ENCODE measurements around the gene SERINC5.

GRCh38 chr5:80231243-80231642 lies 24.6 kb downstream of the SERINC5 start:
- TF ChIP-seq, protein P1, sequence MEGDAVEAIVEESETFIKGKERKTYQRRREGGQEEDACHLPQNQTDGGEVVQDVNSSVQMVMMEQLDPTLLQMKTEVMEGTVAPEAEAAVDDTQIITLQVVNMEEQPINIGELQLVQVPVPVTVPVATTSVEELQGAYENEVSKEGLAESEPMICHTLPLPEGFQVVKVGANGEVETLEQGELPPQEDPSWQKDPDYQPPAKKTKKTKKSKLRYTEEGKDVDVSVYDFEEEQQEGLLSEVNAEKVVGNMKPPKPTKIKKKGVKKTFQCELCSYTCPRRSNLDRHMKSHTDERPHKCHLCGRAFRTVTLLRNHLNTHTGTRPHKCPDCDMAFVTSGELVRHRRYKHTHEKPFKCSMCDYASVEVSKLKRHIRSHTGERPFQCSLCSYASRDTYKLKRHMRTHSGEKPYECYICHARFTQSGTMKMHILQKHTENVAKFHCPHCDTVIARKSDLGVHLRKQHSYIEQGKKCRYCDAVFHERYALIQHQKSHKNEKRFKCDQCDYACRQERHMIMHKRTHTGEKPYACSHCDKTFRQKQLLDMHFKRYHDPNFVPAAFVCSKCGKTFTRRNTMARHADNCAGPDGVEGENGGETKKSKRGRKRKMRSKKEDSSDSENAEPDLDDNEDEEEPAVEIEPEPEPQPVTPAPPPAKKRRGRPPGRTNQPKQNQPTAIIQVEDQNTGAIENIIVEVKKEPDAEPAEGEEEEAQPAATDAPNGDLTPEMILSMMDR (conservative IDR thresholded peaks at IDR 0.05 in 1 of 2, IDR thresholded peaks at IDR 0.05 in 1 of 2; ENCODE audit: extremely low read depth in 1 of 2, insufficient read depth in 1 of 2, low read depth in 1 of 2, low read length in 2 of 2): no peak
- no peak for TF ChIP-seq EZH2 (IDR thresholded peaks at IDR 0.05; ENCODE audit: borderline replicate concordance, low read length)
